Vagina (tissue), 2 donors: ENCODE measurements around the gene TFPT.

ENCODE experiments used
- CTCF ChIP-seq, 3 experiments: fragments of 450-650 bp in 2 of 3; fragments of 200-600 bp in 1 of 3; sonication (generic) in 1 of 3; IDR thresholded peaks; one replicate each; pipeline ENCODE4 v1.5.1; 2017 to 2019; ENCODE audit warnings: antibody characterized with exemption in 3 of 3, mild to moderate bottlenecking in 2 of 3, moderate library complexity in 2 of 3
- POLR2AphosphoS5 ChIP-seq, 2 donors: sonication (generic); formaldehyde crosslinking; IDR thresholded peaks; one replicate each; pipeline ENCODE4 v1.9.0; 2017; ENCODE audit warnings: antibody characterized with exemption in 2 of 2, mild to moderate bottlenecking in 2 of 2, low read depth in 1 of 2; ENCODE audit not compliant: insufficient read depth in 1 of 2

GRCh38 chr19:54136086-54136863, 20.8 kb upstream of the TFPT start:
- no peak for TF ChIP-seq CTCF (IDR thresholded peaks at IDR 0.05)
- no peak for TF ChIP-seq POLR2AphosphoS5 (IDR thresholded peaks at IDR 0.05; ENCODE audit: insufficient read depth in 1 of 2, low read depth in 1 of 2)
